HepG2 (cell line): ENCODE data around the gene TLE7. TPM values are rescaled to one million over a fixed set of nuclear protein-coding genes. Genes with fewer than 3 reads are reported as not detected.

ENCODE experiments used
- BRCA1 ChIP-seq: sonication (generic); formaldehyde crosslinking; IDR thresholded peaks from 2 replicates; pipeline ENCODE4 v1.4.0; 2020; ENCODE audit warnings: missing genetic modification reagents
- CEBPG ChIP-seq: IDR thresholded peaks from 2 replicates; pipeline ENCODE4 v1.6.1; 2016
- PHB2 ChIP-seq: fragments of 450-650 bp; IDR thresholded peaks from 2 replicates; pipeline ENCODE4 v1.6.1; 2018; ENCODE audit not compliant: partially characterized antibody
- PPARG ChIP-seq: conservative IDR thresholded peaks from 2 replicates; pipeline ENCODE4 v1.6.1; 2016; ENCODE audit warnings: missing biosample characterization, missing genetic modification reagents
- TSC22D2 ChIP-seq: sonication (generic); formaldehyde crosslinking; IDR thresholded peaks from 2 replicates; pipeline ENCODE4 v1.5.1; 2020; ENCODE audit warnings: missing genetic modification reagents, mild to moderate bottlenecking, borderline replicate concordance
- ZNF205 ChIP-seq: IDR thresholded peaks from 2 replicates; pipeline ENCODE4 v1.6.1; 2018; ENCODE audit warnings: missing biosample characterization, missing genetic modification reagents
- ZNF24 ChIP-seq: fragments of 450-650 bp; IDR thresholded peaks from 2 replicates; pipeline ENCODE4 v1.6.1; 2017; ENCODE audit warnings: antibody characterized with exemption, mild to moderate bottlenecking
- ZNF263 ChIP-seq: sonication (generic); formaldehyde crosslinking; IDR thresholded peaks from 2 replicates; pipeline ENCODE4 v1.4.0; 2020; ENCODE audit warnings: missing genetic modification reagents
- ZNF335 ChIP-seq: sonication (generic); formaldehyde crosslinking; IDR thresholded peaks from 2 replicates; pipeline ENCODE4 v1.4.0; 2020; ENCODE audit warnings: missing genetic modification reagents
- ZNF337 ChIP-seq: sonication (generic); formaldehyde crosslinking; IDR thresholded peaks from 2 replicates; pipeline ENCODE4 v1.5.1; 2020; ENCODE audit warnings: missing genetic modification reagents, low read depth, mild to moderate bottlenecking, borderline replicate concordance
- ZNF44 ChIP-seq: sonication (generic); formaldehyde crosslinking; IDR thresholded peaks from 2 replicates; pipeline ENCODE4 v1.5.1; 2020; ENCODE audit warnings: mild to moderate bottlenecking, missing genetic modification reagents
- ZNF512B ChIP-seq: sonication (generic); formaldehyde crosslinking; IDR thresholded peaks from 2 replicates; pipeline ENCODE4 v1.5.1; 2020; ENCODE audit warnings: missing genetic modification reagents, mild to moderate bottlenecking, borderline replicate concordance
- polyA plus RNA-seq, 8 experiments: library from polyadenylated mRNA; depleted of rRNA in 3 of 8; stranded (reverse) in 7 of 8; unstranded in 1 of 8; fragments of >200 nt; fragmentation: Illumina TruSeq in 4 of 8; extraction: Trizol in 4 of 8; gene quantifications; 2 replicates each; pipeline versions ENCODE4 v1.2.1 to v1.2.3, GENCODE V29; 2011 to 2016; ENCODE audit warnings: low read depth in 4 of 8, missing spikeins in 1 of 8, mixed read lengths in 1 of 8; ENCODE audit not compliant: insufficient read depth in 1 of 8
- total RNA-seq, 5 experiments: library from RNA; depleted of rRNA; stranded (reverse); fragments of >200 nt; fragmentation: Illumina TruSeq; extraction: Trizol; gene quantifications; 2 replicates each; pipeline ENCODE4 v1.2.3, GENCODE V29; 2016; ENCODE audit warnings: low read depth in 1 of 5
- TF ChIP-seq, protein P1 (sequence below): sonication (generic); formaldehyde crosslinking; IDR thresholded peaks from 2 replicates; pipeline ENCODE4 v1.4.0; 2020; ENCODE audit warnings: mild to moderate bottlenecking, missing genetic modification reagents, borderline replicate concordance
- TF ChIP-seq, protein P2 (sequence below): sonication (generic); formaldehyde crosslinking; IDR thresholded peaks from 2 replicates; pipeline ENCODE4 v1.9.0; 2021; ENCODE audit warnings: missing genetic modification reagents, mild to moderate bottlenecking, borderline replicate concordance
- TF ChIP-seq, protein P3 (sequence below): sonication (generic); formaldehyde crosslinking; IDR thresholded peaks from 2 replicates; pipeline ENCODE4 v1.5.1; 2020; ENCODE audit warnings: missing genetic modification reagents, mild to moderate bottlenecking, borderline replicate concordance

TLE7 gene
- total and polyA plus RNA-seq, 2 of the 13 experiments (the other 11 are each of a cell fraction or from before 2014, with no cell fraction given), result not detected

DNA sequence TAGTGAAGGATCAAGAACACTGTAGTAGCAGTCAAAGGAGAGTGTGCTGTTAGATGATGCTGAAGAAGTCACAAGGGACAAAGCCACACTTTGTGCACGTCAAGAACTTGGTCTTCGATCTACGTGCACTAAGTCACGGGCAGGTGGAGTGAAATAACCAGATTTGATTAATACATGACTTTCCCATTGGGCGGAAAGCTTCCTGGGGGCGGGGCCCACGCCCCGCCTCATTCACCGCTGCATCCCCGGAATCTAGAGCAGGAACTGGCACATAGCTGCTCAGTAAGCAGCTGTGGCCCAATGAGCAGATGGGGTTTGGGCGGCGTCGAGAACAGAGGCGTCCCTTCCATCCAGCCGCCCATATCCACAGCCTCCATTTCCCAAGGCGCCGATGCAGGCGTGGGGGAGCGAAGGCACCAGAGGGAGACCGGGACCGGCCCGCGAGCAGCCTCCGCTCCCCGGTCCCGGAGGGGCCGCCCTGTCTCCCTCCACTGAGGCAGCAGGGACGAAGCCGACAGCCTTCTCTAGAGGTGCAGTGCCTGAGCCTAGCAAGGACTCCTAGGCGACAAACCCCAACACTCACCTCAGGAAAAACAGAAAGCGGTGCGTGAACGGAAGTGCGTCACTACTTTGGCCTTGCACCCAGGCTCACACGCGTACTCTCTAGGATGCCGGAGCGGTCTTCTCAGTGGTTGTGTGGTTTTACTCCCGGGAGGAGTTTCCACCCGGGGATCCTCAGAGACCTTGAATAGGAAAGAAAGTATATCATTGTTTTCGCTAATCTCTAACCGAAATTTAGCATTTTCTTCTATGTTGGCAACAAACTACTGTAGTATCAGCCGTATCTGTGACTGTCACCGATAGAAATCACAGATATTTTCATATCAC lies 42.4 kb upstream of the TLE7 start (continued):
- TF ChIP-seq, protein P1, sequence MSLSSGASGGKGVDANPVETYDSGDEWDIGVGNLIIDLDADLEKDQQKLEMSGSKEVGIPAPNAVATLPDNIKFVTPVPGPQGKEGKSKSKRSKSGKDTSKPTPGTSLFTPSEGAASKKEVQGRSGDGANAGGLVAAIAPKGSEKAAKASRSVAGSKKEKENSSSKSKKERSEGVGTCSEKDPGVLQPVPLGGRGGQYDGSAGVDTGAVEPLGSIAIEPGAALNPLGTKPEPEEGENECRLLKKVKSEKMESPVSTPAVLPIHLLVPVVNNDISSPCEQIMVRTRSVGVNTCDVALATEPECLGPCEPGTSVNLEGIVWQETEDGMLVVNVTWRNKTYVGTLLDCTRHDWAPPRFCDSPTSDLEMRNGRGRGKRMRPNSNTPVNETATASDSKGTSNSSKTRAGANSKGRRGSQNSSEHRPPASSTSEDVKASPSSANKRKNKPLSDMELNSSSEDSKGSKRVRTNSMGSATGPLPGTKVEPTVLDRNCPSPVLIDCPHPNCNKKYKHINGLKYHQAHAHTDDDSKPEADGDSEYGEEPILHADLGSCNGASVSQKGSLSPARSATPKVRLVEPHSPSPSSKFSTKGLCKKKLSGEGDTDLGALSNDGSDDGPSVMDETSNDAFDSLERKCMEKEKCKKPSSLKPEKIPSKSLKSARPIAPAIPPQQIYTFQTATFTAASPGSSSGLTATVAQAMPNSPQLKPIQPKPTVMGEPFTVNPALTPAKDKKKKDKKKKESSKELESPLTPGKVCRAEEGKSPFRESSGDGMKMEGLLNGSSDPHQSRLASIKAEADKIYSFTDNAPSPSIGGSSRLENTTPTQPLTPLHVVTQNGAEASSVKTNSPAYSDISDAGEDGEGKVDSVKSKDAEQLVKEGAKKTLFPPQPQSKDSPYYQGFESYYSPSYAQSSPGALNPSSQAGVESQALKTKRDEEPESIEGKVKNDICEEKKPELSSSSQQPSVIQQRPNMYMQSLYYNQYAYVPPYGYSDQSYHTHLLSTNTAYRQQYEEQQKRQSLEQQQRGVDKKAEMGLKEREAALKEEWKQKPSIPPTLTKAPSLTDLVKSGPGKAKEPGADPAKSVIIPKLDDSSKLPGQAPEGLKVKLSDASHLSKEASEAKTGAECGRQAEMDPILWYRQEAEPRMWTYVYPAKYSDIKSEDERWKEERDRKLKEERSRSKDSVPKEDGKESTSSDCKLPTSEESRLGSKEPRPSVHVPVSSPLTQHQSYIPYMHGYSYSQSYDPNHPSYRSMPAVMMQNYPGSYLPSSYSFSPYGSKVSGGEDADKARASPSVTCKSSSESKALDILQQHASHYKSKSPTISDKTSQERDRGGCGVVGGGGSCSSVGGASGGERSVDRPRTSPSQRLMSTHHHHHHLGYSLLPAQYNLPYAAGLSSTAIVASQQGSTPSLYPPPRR, result no peak; the same call in 1 of the 2 replicates
- TF ChIP-seq ZNF24 (no peak), ZNF263 (CRISPR knock-in tag) (peak; percentile 73), ZNF335 (CRISPR knock-in tag) (peak; percentile 65; the same call in 1 of the 2 replicates), ZNF512B (CRISPR knock-in tag) (no peak), CEBPG (CRISPR knock-in tag) (peak; percentile 43; the same call in 1 of the 2 replicates), PPARG (CRISPR knock-in tag) (peak; percentile 26; the same call in 1 of the 2 replicates), PHB2 (no peak), ZNF337 (CRISPR knock-in tag) (0 out of 2 replicates have a peak, but pooled peaks have one; percentile 2), ZNF44 (CRISPR knock-in tag) (no peak; the same call in 1 of the 2 replicates), BRCA1 (0 out of 2 replicates have a peak, but pooled peaks have one; percentile 74), TSC22D2 (CRISPR knock-in tag) (no peak; the same call in 1 of the 2 replicates), ZNF205 (CRISPR knock-in tag) (peak; percentile 81)
- TF ChIP-seq, protein P2, sequence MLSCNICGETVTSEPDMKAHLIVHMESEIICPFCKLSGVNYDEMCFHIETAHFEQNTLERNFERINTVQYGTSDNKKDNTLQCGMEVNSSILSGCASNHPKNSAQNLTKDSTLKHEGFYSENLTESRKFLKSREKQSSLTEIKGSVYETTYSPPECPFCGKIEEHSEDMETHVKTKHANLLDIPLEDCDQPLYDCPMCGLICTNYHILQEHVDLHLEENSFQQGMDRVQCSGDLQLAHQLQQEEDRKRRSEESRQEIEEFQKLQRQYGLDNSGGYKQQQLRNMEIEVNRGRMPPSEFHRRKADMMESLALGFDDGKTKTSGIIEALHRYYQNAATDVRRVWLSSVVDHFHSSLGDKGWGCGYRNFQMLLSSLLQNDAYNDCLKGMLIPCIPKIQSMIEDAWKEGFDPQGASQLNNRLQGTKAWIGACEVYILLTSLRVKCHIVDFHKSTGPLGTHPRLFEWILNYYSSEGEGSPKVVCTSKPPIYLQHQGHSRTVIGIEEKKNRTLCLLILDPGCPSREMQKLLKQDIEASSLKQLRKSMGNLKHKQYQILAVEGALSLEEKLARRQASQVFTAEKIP (CRISPR knock-in tag), result no peak
- TF ChIP-seq, protein P3, sequence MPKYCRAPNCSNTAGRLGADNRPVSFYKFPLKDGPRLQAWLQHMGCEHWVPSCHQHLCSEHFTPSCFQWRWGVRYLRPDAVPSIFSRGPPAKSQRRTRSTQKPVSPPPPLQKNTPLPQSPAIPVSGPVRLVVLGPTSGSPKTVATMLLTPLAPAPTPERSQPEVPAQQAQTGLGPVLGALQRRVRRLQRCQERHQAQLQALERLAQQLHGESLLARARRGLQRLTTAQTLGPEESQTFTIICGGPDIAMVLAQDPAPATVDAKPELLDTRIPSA, result no peak
